Ovary (tissue), 3 donors: ENCODE data around the gene CNTNAP4.

Experiments used
- CTCF ChIP-seq, 3 donors: fragments of 450-650 bp in 2 of 3; fragments of 200-600 bp in 1 of 3; IDR thresholded peaks; one replicate each; pipeline versions ENCODE4 v1.5.1 to v1.8.0; 2016 to 2022; ENCODE audit warnings: antibody characterized with exemption in 3 of 3, mild to moderate bottlenecking in 1 of 3
- EP300 ChIP-seq: sonication (generic); formaldehyde crosslinking; IDR thresholded peaks from one replicate; pipeline ENCODE4 v1.6.1; 2017; ENCODE audit warnings: antibody characterized with exemption
- POLR2A ChIP-seq: fragments of 450-650 bp; IDR thresholded peaks from one replicate; pipeline ENCODE4 v1.6.1; 2017; ENCODE audit warnings: antibody characterized with exemption, mild to moderate bottlenecking, moderate library complexity
- donor health status: DM: no; HTN: no; CAD: no.

GRCh38 chr16:76531236-76531635 is 254.0 kb downstream of the CNTNAP4 start:
- no peak for TF ChIP-seq CTCF (IDR thresholded peaks at IDR 0.05)
- no peak for TF ChIP-seq EP300
- no peak for TF ChIP-seq POLR2A
